Fibroblast of the aortic adventitia (primary cell): ENCODE data around the gene CALD1. TPM values are rescaled to one million over a fixed set of nuclear protein-coding genes. Genes with fewer than 3 reads are reported as not detected.

Experiments
- DNase-seq: peaks from one replicate; pipeline ENCODE4 v3.0.0-alpha.2; 2010; ENCODE audit warnings: low read depth
- H3K4me3 ChIP-seq: 2 replicates; pipeline ENCODE4 v1.5.1; 2011; ENCODE audit warnings: low read depth, mild to moderate bottlenecking, control low read depth, low read length, moderate library complexity
- total RNA-seq: library from RNA; depleted of rRNA; stranded (reverse); fragments of >200 nt; gene quantifications from 2 replicates; pipeline ENCODE4 v1.2.3, GENCODE V29; 2012; ENCODE audit warnings: low replicate concordance
- TF ChIP-seq, protein P1 (sequence below): IDR thresholded peaks from 2 replicates; pipeline ENCODE4 v1.5.1; 2011; ENCODE audit warnings: mild to moderate bottlenecking, low read length, control low read depth, inconsistent platforms; ENCODE audit not compliant: insufficient read depth

Gene CALD1
- total RNA-seq, 1 donor = 201 TPM

DNA sequence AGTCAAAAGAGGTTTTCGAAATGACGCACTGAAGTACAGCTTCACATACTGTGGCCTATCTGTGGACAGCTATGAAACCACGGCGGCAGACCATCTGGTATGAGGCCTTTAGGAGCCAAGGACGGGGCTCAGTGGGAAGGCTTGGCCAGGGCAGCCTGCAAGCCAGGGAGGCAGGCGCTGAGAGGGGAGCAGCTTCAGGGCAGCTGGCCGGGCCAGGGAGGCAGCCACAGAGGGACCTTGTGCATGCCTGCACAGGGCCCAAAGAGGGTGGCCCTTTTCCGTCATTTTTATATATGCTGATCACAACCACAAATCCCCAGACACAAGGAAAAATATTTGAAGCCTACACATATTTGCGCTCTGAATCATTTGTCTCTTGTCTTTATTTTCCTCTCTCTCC, 13.5 kb downstream of the CALD1 start:
- TF ChIP-seq, protein P1, sequence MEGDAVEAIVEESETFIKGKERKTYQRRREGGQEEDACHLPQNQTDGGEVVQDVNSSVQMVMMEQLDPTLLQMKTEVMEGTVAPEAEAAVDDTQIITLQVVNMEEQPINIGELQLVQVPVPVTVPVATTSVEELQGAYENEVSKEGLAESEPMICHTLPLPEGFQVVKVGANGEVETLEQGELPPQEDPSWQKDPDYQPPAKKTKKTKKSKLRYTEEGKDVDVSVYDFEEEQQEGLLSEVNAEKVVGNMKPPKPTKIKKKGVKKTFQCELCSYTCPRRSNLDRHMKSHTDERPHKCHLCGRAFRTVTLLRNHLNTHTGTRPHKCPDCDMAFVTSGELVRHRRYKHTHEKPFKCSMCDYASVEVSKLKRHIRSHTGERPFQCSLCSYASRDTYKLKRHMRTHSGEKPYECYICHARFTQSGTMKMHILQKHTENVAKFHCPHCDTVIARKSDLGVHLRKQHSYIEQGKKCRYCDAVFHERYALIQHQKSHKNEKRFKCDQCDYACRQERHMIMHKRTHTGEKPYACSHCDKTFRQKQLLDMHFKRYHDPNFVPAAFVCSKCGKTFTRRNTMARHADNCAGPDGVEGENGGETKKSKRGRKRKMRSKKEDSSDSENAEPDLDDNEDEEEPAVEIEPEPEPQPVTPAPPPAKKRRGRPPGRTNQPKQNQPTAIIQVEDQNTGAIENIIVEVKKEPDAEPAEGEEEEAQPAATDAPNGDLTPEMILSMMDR = no peak
- peak; percentile 39 for DNase-seq

DNA sequence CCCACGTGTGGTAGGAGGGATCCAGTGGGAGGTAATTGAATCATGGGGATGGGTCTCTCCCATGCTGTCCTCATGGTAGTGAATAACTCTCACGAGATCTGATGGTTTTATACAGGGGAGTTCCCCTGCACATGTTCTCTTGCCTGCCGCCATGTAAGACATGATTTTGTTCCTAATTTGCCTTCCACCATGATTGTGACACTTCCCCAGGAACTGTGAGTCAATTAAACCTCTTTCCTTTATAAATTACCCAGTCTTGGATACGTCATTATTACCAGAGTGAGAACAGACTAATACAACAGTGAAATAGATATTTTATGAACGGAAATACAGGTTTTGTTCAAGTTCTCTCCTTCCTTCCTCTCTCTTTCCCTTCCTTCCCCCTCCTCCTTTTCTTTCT, 15.8 kb downstream of the CALD1 start:
- no peak overlapping the region for H3K4me3 ChIP-seq
- TF ChIP-seq, protein P1 = no peak
- DNase-seq = no peak

More for the DNA sequence above, 13.5 kb downstream of the CALD1 start:
- H3K4me3 ChIP-seq = no peak overlapping the region

DNA sequence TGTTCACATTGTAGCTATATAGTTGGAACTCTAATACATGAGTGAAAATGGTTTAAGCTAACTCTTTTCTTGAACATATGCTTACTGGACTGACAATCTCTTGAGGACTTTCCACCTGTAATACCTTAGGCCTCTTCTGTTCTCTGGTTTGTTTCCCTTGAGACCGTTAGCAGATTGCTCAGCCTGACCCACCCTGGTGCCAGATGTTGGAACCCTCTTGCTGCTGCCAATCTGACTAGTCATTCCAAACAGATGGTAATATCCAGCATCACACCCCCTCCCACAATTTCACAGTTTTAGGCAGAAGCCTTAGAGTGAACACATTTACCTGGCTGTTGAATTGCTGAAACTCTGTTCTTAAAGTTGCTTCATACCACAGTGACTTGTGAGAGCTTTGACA, 18.7 kb downstream of the CALD1 start:
- TF ChIP-seq, protein P1 = no peak
- no peak for DNase-seq
- no peak overlapping the region for H3K4me3 ChIP-seq

DNA sequence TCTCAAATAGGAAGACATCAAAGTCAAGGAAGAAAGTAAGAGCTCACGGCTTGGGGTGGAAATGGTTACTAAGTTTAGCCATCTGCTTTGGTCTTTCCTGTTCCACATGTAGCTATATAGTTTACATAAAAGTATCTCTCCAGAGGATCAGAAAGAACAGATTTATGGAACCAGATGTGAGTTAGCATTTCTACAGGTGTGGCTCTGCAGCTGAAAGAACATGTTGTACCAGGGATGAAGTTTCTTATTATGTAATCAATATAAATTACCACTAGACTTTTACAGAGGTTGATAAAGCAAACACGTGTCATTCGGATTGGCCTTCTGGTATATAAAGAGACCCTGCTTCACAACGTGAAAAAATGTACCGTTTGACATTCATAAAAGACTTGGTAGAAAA, 19.9 kb downstream of the CALD1 start:
- no peak for DNase-seq

DNA sequence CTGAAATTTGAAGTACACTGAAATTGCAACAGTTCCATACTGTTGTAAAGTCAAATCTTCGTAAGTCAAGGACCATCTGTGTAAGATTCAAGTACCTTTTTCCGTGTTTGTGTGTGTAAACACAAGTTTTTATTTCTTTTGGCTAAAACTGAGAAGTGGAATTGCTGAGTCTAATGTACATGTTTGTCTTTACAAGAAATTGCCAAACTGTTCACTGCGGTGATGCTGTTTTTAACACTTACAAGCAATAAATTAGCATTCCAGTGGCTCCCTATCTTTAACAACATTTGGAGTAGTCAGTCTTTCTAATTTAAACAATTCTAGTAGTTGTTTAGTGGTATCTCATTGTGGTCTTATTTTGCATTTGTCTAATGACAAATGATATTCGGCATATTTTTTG, 23.3 kb downstream of the CALD1 start:
- TF ChIP-seq, protein P1 = no peak
- no peak for DNase-seq
- no peak overlapping the region for H3K4me3 ChIP-seq

More for the DNA sequence above, 19.9 kb downstream of the CALD1 start:
- TF ChIP-seq, protein P1 = no peak
- H3K4me3 ChIP-seq = no peak overlapping the region

DNA sequence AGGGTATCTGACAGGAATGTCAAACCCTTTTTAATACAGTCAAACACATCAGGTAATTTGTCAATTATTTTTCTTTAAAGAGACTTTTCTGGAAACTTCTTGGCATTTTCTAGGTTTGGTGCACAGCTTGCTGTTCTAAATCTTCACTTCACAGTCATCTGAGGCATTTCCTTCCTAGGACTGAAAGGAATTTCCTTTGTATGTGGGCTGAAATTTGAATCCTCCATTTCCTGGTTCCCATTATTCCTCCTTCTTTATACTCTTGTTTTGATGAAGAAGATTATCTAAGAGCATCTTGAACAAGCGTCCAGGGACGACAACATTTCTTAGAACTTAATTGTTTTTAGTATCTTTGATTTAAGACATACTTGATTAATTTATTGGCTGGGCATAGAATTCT, 24.9 kb downstream of the CALD1 start:
- H3K4me3 ChIP-seq = no peak overlapping the region
- TF ChIP-seq, protein P1 = no peak
- DNase-seq = peak; percentile 70

DNA sequence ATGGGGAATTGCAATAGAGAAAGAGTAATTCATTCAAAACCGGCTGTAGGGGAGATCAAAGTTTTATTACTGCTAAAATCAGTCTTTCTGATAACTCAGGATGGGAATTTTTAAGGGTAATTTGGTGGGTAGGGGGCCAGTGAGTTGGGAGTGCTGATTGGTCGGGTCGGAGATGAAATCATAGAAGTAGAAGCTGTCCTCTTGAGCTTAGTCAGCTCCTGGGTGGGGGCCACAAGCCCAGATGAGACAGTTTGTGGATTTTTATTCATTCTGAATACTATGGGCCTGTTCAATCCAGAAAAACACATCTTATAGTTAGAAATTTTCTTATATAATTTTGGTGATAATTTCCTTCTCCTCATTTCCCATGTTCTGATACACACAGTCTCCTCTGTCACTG, 25.4 kb downstream of the CALD1 start:
- TF ChIP-seq, protein P1 = no peak
- DNase-seq = no peak
- no peak overlapping the region for H3K4me3 ChIP-seq
